Breast epithelium (tissue), 4 donors: ENCODE data around the gene TENM4. TPM values are rescaled to one million over a fixed set of nuclear protein-coding genes. Genes with fewer than 3 reads are reported as not detected.

Experiments
- DNase-seq, 2 donors: peaks; one replicate each; pipeline ENCODE4 v3.0.0-alpha.2; 2019; ENCODE audit warnings: low spot score in 2 of 2
- H3K27ac ChIP-seq, 2 donors: fragments of 200-600 bp; sonication (generic) in 1 of 2; one replicate each; pipeline ENCODE4 v1.5.1; 2016 to 2019; ENCODE audit warnings: mild to moderate bottlenecking in 1 of 2
- H3K27me3 ChIP-seq, 2 donors: fragments of 200-600 bp; sonication (generic) in 1 of 2; one replicate each; pipeline versions ENCODE4 v1.5.1 to v1.6.0; 2017 to 2019; ENCODE audit warnings: control low read depth in 1 of 2, mild to moderate bottlenecking in 1 of 2
- H3K36me3 ChIP-seq: fragments of 200-600 bp; one replicate; pipeline ENCODE4 v1.5.1; 2019
- H3K4me1 ChIP-seq, 2 donors: fragments of 200-600 bp; sonication (generic); one replicate each; pipeline ENCODE4 v1.5.1; 2016 to 2019; ENCODE audit warnings: control low read depth in 1 of 2
- H3K4me3 ChIP-seq, 3 donors: fragments of 200-600 bp; sonication (generic); 1 replicate in 2 of 3; 2 replicates in 1 of 3; pipeline ENCODE4 v1.5.1; 2016 to 2019; ENCODE audit warnings: mild to moderate bottlenecking in 3 of 3, moderate library complexity in 2 of 3
- H3K9me3 ChIP-seq, 2 donors: fragments of 200-600 bp; sonication (generic) in 1 of 2; one replicate each; pipeline ENCODE4 v1.5.1; 2016 to 2019; ENCODE audit warnings: control low read depth in 1 of 2
- CTCF ChIP-seq, 3 donors: fragments of 450-650 bp; IDR thresholded peaks; one replicate each; pipeline ENCODE4 v1.5.1; 2016 to 2017; ENCODE audit warnings: antibody characterized with exemption in 3 of 3, mild to moderate bottlenecking in 3 of 3, moderate library complexity in 3 of 3
- POLR2A ChIP-seq: fragments of 450-650 bp; IDR thresholded peaks from one replicate; pipeline ENCODE4 v1.6.1; 2016; ENCODE audit warnings: antibody characterized with exemption, mild to moderate bottlenecking, moderate library complexity
- POLR2AphosphoS5 ChIP-seq, 3 donors: sonication (generic); formaldehyde crosslinking; IDR thresholded peaks; one replicate each; pipeline ENCODE4 v1.6.1; 2017; ENCODE audit warnings: antibody characterized with exemption in 3 of 3
- intact Hi-C: fragments of 100-400 bp; cut with DNase I; formaldehyde crosslinking; loops from one replicate; pipeline ENCODE4 v1.15.1; 2023; ENCODE audit warnings: low total_unique reads
- total RNA-seq, 3 donors: library from RNA; depleted of rRNA; stranded (reverse); fragments of >200 nt; gene quantifications; one replicate each; pipeline ENCODE4 v1.1.0, GENCODE V29; 2016

TENM4 gene
- total RNA-seq, 3 donors from 2014 or later, result 0.29 to 7.9 (median 4.8) TPM

- Histone ChIP-seq H3K4me1 (no peaks in the 10 kb centered on the region), H3K36me3 (no peaks in the 10 kb centered on the region), H3K9me3 (no peaks in the 10 kb centered on the region), H3K27ac (no peak overlapping the region), H3K4me3 (no peak overlapping the region), H3K27me3 (peaks cover 0 to 6% of the 10 kb centered on the region in 2 donors)
- no peak for DNase-seq
- intact Hi-C loops, result no loop called here
- TF ChIP-seq POLR2A, result no peak
- TF ChIP-seq POLR2AphosphoS5 (IDR thresholded peaks at IDR 0.05), result no peak
- TF ChIP-seq CTCF (IDR thresholded peaks at IDR 0.05), result no peak
These were observed 12.4 kb downstream of the TENM4 start for GRCh38 chr11:79428406-79428805.

- peaks cover 0 to 4% of the 10 kb centered on the region in 2 donors for H3K27me3 ChIP-seq
These were observed 13.1 kb downstream of the TENM4 start for GRCh38 chr11:79427611-79428327.

GRCh38 chr11:79427126-79427525 lies 13.7 kb downstream of the TENM4 start:
- no peaks in the 10 kb centered on the region for H3K9me3 ChIP-seq
- H3K4me1 ChIP-seq, result no peaks in the 10 kb centered on the region
- intact Hi-C loops, result no loop called here
- no peak for TF ChIP-seq POLR2A
- no peak for TF ChIP-seq CTCF (IDR thresholded peaks at IDR 0.05)
- no peak overlapping the region for H3K4me3 ChIP-seq
- H3K27me3 ChIP-seq, result peaks cover 0 to 4% of the 10 kb centered on the region in 2 donors
- no peak overlapping the region for H3K27ac ChIP-seq
- H3K36me3 ChIP-seq, result no peaks in the 10 kb centered on the region
- DNase-seq, result no peak

More at GRCh38 chr11:79427611-79428327, 13.1 kb downstream of the TENM4 start:
- Histone ChIP-seq H3K27ac (no peak overlapping the region), H3K4me1 (no peaks in the 10 kb centered on the region), H3K4me3 (no peak overlapping the region), H3K36me3 (no peaks in the 10 kb centered on the region), H3K9me3 (no peaks in the 10 kb centered on the region)
- TF ChIP-seq POLR2A, result no peak
- TF ChIP-seq POLR2AphosphoS5 (IDR thresholded peaks at IDR 0.05), result no peak
- TF ChIP-seq CTCF (IDR thresholded peaks at IDR 0.05), result no peak
- intact Hi-C loops, result no loop called here
- DNase-seq, result no peak

GRCh38 chr11:79425463-79425862 lies 15.4 kb downstream of the TENM4 start:
- Histone ChIP-seq H3K4me3 (no peak overlapping the region), H3K27ac (no peak overlapping the region), H3K27me3 (no peaks in the 10 kb centered on the region), H3K36me3 (no peaks in the 10 kb centered on the region), H3K4me1 (no peaks in the 10 kb centered on the region), H3K9me3 (no peaks in the 10 kb centered on the region)
- intact Hi-C loops, result no loop called here
- TF ChIP-seq POLR2AphosphoS5 (IDR thresholded peaks at IDR 0.05) (no peak), POLR2A (no peak), CTCF (IDR thresholded peaks at IDR 0.05) (no peak)
- no peak for DNase-seq

GRCh38 chr11:79423736-79424135 lies 17.1 kb downstream of the TENM4 start:
- intact Hi-C loops, result no loop called here
- Histone ChIP-seq H3K4me3 (no peak overlapping the region), H3K9me3 (no peaks in the 10 kb centered on the region), H3K4me1 (no peaks in the 10 kb centered on the region), H3K27ac (no peak overlapping the region), H3K36me3 (no peaks in the 10 kb centered on the region), H3K27me3 (no peaks in the 10 kb centered on the region)
- DNase-seq, result no peak
- TF ChIP-seq POLR2AphosphoS5 (IDR thresholded peaks at IDR 0.05) (no peak), CTCF (IDR thresholded peaks at IDR 0.05) (no peak), POLR2A (no peak)
